HG02973 (cell line): ENCODE measurements around the gene ARMS2.

Source experiments
- ATAC-seq: cut with Tn5 transposase; IDR thresholded peaks from one replicate; pipeline ENCODE4 v1.9.1; 2021; ENCODE audit warnings: moderate library complexity; ENCODE audit not compliant: unreplicated experiment

The ARMS2 gene

DNA sequence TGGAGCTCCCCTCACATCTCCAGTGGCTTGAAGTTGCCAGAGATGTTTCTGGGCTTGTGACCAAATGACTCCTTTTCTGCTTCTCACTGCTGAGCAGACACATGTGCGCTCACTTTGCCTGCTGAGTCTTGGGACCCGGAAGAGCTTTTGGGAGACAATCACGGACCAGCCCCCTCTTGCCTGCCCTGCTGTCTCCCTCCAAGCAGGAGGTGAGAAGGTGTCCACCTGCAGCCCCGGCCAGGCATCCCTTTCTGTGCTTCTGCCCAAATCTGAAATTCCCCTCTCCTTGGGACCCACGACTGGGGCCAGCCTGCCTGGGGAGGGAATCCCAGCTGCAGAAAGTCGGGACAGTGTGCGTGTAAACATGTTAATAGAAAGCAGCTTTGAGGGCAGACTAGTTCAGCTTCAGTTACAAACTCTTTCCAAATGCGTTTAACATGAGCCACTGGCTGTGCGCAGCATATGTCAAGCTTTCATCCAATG is 38.6 kb downstream of the ARMS2 start:
- no peak for ATAC-seq

DNA sequence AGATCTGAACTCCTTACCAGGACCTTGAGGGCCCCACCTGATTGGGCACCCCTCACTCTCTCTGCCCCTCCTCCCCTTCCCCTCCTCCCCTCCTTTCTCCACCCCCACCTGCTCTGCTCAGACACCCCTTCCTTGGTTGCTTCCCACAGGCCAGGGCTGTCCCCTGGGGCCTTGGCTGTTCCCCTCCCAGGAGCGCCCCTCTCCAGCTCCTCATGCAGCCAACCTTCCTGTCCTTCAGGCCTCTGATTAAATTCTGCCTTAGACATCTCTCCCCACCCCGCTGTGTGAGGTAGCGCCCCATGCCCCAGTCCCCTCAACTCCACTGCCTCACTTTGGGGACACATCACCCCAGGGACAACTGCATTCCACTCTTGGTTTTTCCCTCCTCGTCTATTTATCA is 39.3 kb downstream of the ARMS2 start:
- no peak for ATAC-seq

DNA sequence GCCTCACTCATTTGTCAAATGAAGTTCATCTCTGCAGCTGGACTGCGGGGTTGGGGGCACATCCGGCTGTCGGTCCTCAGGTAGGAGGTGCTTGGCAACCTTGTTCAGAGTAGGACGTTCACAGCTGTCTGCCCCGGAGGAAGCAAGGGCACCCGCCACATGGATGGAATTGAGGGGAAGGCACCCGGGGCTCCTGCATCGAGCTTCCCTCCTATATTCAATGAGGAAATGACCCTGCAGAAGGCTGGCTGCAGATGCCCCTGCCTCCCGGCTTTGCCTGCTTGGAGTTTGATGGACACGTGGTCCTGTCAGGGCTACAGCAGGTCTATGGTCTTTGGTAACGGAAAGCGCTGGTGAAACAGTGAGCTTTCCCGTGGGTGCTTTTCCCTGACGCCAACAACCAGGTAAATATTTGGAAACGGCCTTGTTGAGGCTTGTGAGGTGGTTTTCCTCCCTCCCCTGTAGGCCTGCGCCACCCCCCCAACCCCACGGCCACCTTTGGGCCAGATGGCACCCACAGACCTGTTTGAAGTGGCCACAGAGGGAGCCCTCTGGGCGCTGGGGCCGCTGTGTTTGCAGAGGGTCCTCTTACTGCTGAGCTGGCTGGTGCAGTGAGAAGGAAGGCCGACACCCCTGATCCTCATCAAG is 39.8 kb downstream of the ARMS2 start:
- no peak for ATAC-seq

DNA sequence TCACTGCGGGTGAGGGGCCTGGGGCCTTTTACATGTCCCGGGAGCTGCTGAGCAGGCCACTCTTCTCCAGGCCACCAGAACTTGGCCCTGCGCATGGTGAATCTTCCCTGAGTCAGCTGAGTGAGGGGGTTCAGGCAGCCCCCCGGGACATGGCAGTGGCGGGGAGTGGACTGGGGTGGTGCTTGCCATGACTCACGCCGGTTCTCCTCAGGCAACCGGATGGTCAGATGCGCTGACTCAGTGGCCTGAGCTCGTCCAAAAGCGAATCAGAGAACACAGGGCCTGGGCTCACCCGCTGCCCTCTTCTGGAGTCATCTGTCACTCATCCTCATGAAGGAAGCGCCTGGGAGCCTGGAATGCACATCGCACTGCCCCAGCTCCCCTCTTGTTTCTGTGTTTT is 40.4 kb downstream of the ARMS2 start:
- no peak for ATAC-seq

DNA sequence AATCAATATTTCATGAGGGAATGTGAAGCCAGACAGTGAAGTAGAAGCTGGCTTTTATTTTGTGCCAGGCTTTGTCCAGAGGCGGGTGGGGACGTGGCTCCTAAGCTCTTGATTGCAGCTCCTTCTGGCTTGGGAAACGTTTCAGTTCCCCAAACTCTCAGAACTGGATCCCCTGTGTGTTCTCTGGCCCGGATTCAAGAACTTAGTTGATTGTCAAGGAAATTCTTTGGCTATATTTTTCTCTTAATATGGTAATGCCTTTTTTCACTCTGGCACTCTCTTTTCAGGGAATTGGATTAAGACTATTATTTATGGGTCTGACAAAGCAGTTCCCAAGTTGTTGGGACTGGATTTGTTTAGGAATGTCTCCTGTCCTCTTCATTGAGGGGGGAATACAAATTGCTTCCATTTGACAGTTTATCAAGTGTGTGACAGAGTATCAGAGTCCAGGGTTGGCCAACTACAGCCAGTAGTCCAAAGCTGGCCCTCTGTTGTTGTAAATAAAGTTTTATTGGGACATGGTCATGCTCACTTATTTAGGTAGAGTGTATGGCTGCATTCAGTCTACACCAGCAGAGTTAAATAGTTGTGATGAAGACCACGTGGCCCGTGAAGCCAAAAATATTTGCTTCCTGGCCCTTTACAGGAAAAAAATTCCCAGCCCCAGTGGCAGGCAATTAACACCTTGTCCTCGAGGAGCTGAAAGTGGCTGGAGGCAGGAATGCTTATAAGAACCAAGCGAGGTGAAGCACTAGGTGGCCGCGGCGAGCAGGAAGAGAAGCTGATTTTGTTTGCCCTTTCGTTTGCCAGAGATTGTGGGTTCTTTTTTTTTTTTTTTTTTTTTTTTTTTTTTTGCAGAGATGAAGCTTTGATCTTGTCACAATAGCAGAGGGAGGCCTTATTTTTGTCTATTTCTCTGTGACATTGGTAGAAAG is 41.2 kb downstream of the ARMS2 start:
- no peak for ATAC-seq

DNA sequence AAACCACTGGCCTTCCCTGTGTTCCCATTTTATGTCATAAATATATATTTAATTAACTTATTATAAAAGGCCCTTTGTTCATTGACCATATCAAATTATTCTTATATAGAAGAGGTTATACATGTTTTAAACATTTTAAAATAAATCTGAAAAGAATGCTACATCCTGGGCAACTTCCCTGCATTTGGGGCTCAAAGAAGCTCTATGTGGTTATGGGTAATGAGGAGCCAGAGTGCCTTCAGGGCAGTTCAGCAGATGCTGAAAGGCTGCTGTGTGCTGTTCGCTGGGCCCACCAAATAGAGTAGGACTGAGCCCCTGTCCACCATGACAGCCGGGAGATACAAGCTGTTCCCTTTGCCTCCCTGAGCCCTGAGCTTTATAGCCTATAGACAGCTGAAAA is 42.8 kb downstream of the ARMS2 start:
- no peak for ATAC-seq

DNA sequence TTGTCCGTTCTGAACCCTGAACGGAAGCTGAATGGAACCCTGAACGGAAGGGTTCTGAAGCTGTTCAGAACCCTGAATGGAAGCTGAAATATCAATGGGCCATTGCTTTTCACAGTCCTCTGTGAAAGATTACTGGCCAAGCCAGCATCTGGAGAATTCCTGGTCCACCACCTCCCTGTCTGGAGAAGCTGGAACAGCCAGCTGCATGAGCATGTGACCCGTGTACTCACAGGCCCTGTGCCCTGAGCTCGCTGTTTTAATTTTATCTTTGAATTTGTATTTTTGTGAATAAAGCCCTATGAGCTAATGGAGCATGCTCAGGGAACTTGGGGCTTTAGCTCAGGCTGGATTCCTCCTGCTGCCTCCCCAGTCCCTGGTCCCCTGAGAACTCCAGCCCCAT is 44.1 kb downstream of the ARMS2 start:
- no peak for ATAC-seq

DNA sequence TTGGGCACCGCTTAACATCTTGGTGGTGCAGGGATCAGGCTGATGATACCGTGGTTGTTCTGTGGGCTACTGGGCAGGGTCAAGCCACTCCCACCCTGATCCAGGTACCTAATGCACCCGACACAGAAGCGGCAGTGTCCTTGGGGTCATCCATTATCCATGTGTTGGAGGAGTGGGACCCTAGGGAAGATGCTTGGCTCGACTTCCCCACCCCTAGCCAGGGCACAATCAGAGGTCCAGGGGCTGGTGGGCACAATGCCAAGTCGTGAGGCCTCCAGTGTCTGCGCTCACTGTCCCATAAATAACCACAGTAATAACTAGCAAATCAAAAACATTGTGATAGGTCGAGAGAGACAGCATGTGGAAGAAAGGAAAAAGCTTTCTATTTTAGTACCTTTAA is 44.6 kb downstream of the ARMS2 start:
- ATAC-seq, result no peak

DNA sequence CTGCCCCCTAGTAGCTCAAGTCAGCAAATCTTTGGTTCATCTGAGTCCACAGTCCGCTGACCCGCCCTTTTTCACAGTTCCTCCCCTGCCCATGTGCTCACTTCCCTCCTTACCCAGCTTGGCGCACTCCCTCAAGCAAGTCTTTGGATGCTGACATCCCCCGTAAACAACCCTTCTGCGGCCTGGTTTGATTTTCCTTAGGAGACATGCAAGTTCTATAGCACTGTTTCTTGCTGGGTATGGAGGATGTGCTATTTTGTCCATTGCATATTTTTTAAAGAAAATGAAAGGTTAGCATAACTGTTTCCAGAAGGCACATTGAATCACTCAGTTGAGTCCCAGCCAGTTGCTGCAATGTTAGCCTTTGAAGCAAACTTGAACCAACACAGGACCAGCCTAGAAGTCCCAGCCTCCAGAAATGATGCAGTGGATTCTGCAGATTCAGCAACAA is 45.1 kb downstream of the ARMS2 start:
- ATAC-seq, result no peak

DNA sequence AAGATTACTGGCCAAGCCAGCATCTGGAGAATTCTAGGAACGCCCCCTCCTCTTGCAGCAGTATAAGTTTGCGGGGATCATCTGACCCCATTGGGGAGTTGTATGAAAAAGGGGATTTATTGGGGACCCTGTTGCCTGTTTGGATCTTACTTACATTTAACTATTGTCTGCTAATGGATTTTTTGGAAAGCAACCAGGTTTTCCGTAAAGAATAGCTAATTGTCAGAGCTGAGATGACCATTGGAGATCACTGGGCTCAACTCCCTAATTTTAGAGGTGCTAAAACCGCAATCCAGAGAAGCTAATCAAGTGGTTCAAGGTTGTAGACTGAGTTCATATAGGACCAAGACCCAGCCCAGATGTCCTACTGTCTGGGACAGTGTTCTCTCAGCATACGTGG is 45.7 kb downstream of the ARMS2 start:
- no peak for ATAC-seq

DNA sequence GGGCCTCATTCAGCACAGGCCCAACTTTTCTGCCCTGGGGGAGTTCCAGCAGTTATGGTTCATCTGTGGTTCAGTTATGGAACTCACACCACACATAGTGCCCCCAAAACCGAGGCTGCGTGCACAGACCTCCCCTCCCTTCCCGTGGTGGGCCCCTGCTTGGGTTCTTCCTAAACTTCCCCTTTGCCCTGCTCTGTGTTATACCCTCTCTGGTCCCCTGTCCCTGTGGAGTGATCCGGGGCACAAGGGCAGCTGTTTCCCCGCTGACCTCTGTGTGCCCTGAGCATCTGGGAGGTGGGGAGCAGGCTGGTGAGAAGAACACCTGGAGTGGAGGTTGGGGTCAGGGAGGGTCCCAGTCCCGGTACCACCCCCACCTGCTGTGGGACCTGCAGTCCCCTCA is 46.3 kb downstream of the ARMS2 start:
- ATAC-seq, result no peak

DNA sequence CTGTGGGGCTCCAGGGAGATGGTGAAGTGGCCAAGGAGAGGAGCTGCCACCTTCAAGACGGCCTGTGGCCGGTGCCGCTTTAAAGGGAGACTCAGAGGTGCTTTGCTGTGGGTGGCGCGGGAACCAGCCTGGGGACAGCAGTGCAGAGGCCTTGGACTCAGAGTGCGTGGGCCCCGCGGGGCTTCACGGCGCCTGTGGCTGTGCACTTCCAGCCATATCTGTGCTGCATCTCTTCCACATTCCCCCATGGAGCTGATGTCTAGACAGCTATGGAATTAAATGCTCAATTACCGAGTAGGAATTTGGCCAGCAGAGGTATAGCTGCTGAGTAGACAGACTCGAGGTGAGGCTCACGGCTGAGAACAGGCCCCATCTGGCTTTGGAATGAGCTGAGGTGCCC is 48.6 kb downstream of the ARMS2 start:
- ATAC-seq, result no peak

DNA sequence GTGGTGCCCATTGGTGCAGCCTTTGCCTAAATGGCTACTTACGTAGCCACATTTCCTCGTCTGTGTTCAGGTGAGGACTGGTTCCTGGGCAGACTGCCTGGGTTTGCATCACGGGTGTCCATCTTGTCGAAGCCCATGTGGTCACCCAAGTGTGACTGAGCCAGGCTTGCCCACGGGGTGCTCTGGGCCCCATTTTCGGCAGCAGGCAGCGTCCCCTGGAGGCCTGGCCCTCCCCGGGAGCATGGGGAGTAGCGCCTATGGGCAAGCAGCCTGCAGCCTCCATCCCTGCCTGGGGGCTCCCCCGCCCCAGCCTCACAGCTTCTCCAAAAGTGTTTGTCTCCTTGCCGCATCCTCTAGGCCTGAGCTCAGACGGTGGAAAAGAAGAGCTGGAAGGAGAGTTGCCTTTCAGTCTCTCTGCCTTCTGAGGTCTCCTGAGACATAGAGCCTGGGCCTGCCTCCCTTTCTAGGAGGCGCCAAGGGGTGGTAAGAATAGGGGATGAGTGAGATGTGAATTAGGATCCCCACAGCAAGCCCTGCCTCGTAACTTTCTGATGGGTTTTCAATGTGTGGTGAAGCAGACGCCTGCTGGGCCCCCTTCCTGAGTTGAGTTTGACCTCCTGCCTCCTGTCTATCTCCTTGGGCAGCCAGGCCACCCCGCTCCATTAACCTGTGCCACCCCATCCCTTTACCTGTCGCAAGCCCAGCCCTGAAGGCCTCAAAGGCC is 49.6 kb downstream of the ARMS2 start:
- ATAC-seq, result no peak

DNA sequence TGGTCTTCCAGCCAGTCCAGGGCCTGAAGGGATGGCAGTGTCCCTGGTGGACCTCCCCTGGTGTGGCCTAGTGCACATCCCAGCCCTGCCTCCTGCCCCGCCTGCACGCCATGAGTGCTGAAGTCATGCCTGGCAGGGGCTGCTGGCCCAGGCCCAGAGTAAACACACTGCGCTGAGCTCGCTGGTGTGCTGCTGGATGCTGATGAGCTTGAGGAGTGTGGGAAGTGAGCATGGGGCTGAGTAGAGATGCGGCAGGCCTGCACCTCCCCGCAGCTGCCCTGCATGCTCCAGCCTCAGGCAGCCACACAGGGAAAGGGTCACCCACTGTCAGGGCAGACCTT is 50.1 kb downstream of the ARMS2 start:
- no peak for ATAC-seq

DNA sequence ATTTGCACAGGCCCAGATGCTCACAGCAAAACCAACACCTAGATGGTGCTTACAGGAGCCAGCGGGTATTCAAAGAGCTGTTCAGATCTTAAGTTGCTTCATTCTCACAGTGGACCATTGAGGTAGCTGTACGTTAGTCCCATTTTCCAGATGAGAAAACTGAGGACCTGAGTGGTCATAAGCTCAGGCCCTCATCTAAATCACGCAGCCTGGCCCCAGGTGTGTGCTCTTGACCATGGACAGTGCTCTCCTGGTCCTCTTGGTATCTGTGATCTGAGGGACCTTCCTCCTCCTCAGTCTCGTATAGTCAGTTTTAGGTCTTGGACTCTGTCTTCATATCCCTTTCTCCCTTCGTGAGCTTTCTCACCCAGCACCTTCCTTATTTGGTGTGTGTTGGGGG is 50.6 kb downstream of the ARMS2 start:
- ATAC-seq, result no peak

DNA sequence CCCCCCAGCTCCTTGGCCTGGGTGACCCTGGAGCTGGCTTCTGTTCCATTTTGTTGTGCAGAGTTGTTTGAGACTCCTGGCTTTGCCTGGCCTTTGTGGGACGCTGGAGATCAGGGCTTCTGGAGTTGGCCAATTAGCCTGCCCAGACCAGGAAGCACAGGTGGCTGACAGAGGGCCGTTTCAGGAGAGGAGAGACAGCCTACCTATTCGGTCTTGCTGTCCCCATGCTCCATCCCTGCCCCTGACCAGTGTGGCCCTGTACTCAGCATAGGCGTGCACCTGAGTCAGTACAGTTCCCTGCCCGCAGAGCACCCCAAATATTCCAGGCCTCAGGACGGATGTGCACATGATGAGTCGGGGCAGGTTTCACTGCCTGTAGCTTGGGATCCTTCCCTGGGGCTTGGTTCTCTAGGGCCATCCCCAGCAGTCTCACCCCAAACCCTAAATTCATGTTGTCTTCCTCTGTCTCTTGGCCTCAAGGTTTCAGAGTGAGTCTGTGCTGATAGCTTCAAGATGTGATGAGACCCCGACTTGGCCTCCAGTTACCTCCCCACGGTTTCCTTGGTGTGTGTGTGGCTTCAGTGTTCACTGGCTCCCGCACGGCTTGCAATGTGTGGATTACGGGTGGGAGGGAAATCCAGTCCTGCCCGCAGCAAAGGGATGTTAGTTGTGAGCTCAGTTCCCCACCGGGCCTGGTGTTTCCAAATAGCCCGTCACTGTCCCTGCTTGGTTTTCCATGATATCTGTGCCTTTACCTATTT is 51.6 kb downstream of the ARMS2 start:
- no peak for ATAC-seq
